Ishikawa (cell line): ENCODE results near the gene DGLUCY.

ENCODE experiments used
- CEBPB ChIP-seq: IDR thresholded peaks from 2 replicates; pipeline ENCODE4 v1.6.1; 2012
- CREB1 ChIP-seq: IDR thresholded peaks from 2 replicates; pipeline ENCODE4 v1.6.1; 2012; ENCODE audit warnings: low read depth
- EGR1 ChIP-seq: IDR thresholded peaks from 2 replicates; pipeline ENCODE4 v1.6.1; 2012
- EP300 ChIP-seq: IDR thresholded peaks from 2 replicates; pipeline ENCODE4 v1.6.1; 2012; ENCODE audit warnings: borderline replicate concordance
- FOXM1 ChIP-seq: IDR thresholded peaks from 2 replicates; pipeline ENCODE4 v1.6.1; 2012; ENCODE audit warnings: low read depth, borderline replicate concordance
- RAD21 ChIP-seq: IDR thresholded peaks from 2 replicates; pipeline ENCODE4 v1.6.1; 2012; ENCODE audit warnings: low read depth
- TCF12 ChIP-seq: IDR thresholded peaks from 2 replicates; pipeline ENCODE4 v1.6.1; 2012; ENCODE audit warnings: low read depth
- YY1 ChIP-seq: IDR thresholded peaks from 2 replicates; pipeline ENCODE4 v1.6.1; 2012; ENCODE audit warnings: low read depth
- TF ChIP-seq, protein P1 (sequence below): IDR thresholded peaks from 2 replicates; pipeline ENCODE4 v1.6.1; 2012

GRCh38 chr14:91204657-91205056 is 90.8 kb downstream of the DGLUCY start:
- TF ChIP-seq YY1 (no peak), RAD21 (no peak), EP300 (no peak), CEBPB (no peak), TCF12 (no peak), EGR1 (no peak), FOXM1 (no peak), CREB1 (no peak)
- TF ChIP-seq, protein P1, sequence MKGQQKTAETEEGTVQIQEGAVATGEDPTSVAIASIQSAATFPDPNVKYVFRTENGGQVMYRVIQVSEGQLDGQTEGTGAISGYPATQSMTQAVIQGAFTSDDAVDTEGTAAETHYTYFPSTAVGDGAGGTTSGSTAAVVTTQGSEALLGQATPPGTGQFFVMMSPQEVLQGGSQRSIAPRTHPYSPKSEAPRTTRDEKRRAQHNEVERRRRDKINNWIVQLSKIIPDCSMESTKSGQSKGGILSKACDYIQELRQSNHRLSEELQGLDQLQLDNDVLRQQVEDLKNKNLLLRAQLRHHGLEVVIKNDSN: no peak
